Heart left ventricle (tissue), 16 donors: Measurements from ENCODE around the gene KHDC3L. TPM values are rescaled to one million over a fixed set of nuclear protein-coding genes. Genes with fewer than 3 reads are reported as not detected.

Experiments
- ATAC-seq, 4 donors: fragments of 200-7000 bp; cut with Tn5 transposase; one replicate each; pipeline ENCODE4 v1.9.1; 2020 to 2022; ENCODE audit warnings: moderate library complexity in 4 of 4, mild to moderate bottlenecking in 3 of 4, moderate number of reproducible peaks in 1 of 4
- DNase-seq, 5 donors: peaks; one replicate each; pipeline ENCODE4 v3.0.0-alpha.2; 2020
- H3K27ac ChIP-seq, 12 donors: fragments of 200-600 bp; sonication (generic) in 4 of 12; one replicate each; pipeline versions ENCODE4 v1.5.0 to v1.8.0; 2016 to 2022; ENCODE audit warnings: mild to moderate bottlenecking in 2 of 12
- H3K27me3 ChIP-seq, 9 donors: fragments of 200-600 bp; sonication (generic) in 2 of 9; one replicate each; pipeline versions ENCODE4 v1.5.1 to v1.8.0; 2016 to 2022; ENCODE audit warnings: mild to moderate bottlenecking in 3 of 9
- H3K36me3 ChIP-seq, 9 donors: fragments of 200-600 bp; sonication (generic) in 2 of 9; one replicate each; pipeline versions ENCODE4 v1.5.0 to v1.8.0; 2018 to 2022; ENCODE audit warnings: mild to moderate bottlenecking in 2 of 9
- H3K4me1 ChIP-seq, 12 donors: fragments of 200-600 bp; sonication (generic) in 4 of 12; one replicate each; pipeline versions ENCODE4 v1.5.0 to v1.8.0; 2016 to 2022; ENCODE audit warnings: mild to moderate bottlenecking in 3 of 12
- H3K4me3 ChIP-seq, 12 donors: fragments of 200-600 bp; sonication (generic) in 4 of 12; one replicate each; pipeline versions ENCODE4 v1.5.0 to v1.8.0; 2017 to 2022; ENCODE audit warnings: mild to moderate bottlenecking in 9 of 12, moderate library complexity in 4 of 12
- H3K9me3 ChIP-seq, 12 donors: fragments of 200-600 bp; sonication (generic) in 4 of 12; one replicate each; pipeline versions ENCODE4 v1.5.0 to v1.8.0; 2016 to 2022; ENCODE audit warnings: mild to moderate bottlenecking in 1 of 12
- POLR2A ChIP-seq, 2 donors: fragments of 450-650 bp; IDR thresholded peaks; one replicate each; pipeline ENCODE4 v1.6.1; 2017; ENCODE audit warnings: antibody characterized with exemption in 2 of 2, mild to moderate bottlenecking in 2 of 2, moderate library complexity in 2 of 2
- WGBS, 4 donors: extraction: QIAGEN DNeasy Blood & Tissue Kit in 2 of 4; methylation state at CpG; one replicate each; pipeline versions ENCODE4 v1.1.5 to v1.1.7; 2013 to 2018; 5-methylcytosine and 5-hydroxymethylcytosine counted together
- intact Hi-C, 10 donors: fragments of 100-400 bp; cut with DNase I; formaldehyde crosslinking; loops; one replicate each; pipeline versions ENCODE4 v1.11.1 to v1.14.2; 2022
- polyA plus RNA-seq, 2 donors: library from polyadenylated mRNA; stranded (reverse); fragments of 200-250 nt; gene quantifications; one replicate each; pipeline ENCODE4 v1.2.3, GENCODE V29; 2013
- total RNA-seq, 9 donors: library from RNA; depleted of rRNA in 2 of 9; stranded (reverse); fragments of >200 nt in 2 of 9; fragmentation: NEBNext Ultra II Directional in 3 of 9; extraction: Animal tissue kit (Norgen Biotek cat#: 25700) in 3 of 9; gene quantifications; one replicate each; pipeline versions ENCODE4 v1.1.0 to v1.2.4, GENCODE V29; 2016 to 2023
- TF ChIP-seq, protein P1 (sequence below), 12 donors: fragments of 200-600 bp; sonication (generic) in 4 of 12; IDR thresholded peaks; one replicate each; pipeline versions ENCODE4 v1.5.0 to v1.8.0; 2018 to 2022; ENCODE audit warnings: antibody characterized with exemption in 12 of 12, mild to moderate bottlenecking in 5 of 12
- donor health status: ischemic (EF 13 %, LVEDD 7.1; RV severe dilation, severe dysfunction).
- donor health status: healthy with polysubstance abuse.
- donor health status: DM: no; HTN: yes; CAD: no.
- donor health status: DM: no; HTN: no; CAD: no.
- donor health status: ischemic (EF 25% LVEDD 6.9; RV normal size, moderate dysfunction).
- donor health status: ischemic (EF 25% LVEDD 5.7; RV mildly dilated, moderate dysfunction).
- donor health status: healthy.
- donor health status: DM: yes; HTN: yes; CAD: no.
- donor health status: ischemic (EF 35%, LVEDD 5.7; RV mildly dilated, moderate dysfunction).
- donor health status: nonischemic (EF 11% LVEDD 7.7; RV severe dilation, severe dysfunction).
- donor health status: DM: yes; HTN: yes; CAD: no.
- donor health status: PGD.
- donor health status: ischemic (EF 29% LVEDD 5.4; RV normal size, mild dysfunction).
- donor health status: nonischemic (EF 23%, LVEDD 6.1; RV moderate dilation, normal function).

KHDC3L gene
- total and polyA plus RNA-seq, 11 donors: not detected

DNA sequence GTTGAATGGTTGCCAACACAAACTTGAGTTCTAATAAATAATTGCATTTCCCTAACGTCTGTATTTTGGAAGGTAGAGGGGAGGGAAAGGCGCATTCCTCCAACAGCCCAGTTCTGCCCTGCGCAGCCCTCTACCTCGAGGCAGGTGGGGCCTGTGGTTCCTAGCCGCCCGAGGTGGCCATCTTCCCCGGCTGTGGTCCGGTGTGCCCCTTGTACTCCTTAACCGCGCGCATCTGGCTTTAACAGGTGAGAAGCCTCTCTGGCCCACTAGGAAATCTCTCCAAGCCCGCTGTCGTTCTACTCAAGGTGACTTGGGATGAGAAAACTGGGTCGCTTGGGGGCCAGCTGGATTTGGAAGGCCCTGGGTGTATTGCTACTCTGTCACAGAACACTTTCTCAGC, 1.7 kb downstream of the KHDC3L start:
- Histone ChIP-seq H3K27ac (no peak overlapping the region), H3K36me3 (no peaks in the 10 kb centered on the region), H3K4me3 (no peak overlapping the region), H3K27me3 (peaks cover 0 to 6% (median 0%) of the 10 kb centered on the region in 9 donors), H3K9me3 (no peaks in the 10 kb centered on the region), H3K4me1 (no peaks in the 10 kb centered on the region)
- 86 to 92% (median 90%) methylated on average over 14 of the region's 14 CpGs for whole genome bisulfite sequencing, 4 donors
- ATAC-seq (no peak), DNase-seq (no peak)
- no peak for TF ChIP-seq POLR2A (IDR thresholded peaks at IDR 0.05)
- TF ChIP-seq, protein P1, sequence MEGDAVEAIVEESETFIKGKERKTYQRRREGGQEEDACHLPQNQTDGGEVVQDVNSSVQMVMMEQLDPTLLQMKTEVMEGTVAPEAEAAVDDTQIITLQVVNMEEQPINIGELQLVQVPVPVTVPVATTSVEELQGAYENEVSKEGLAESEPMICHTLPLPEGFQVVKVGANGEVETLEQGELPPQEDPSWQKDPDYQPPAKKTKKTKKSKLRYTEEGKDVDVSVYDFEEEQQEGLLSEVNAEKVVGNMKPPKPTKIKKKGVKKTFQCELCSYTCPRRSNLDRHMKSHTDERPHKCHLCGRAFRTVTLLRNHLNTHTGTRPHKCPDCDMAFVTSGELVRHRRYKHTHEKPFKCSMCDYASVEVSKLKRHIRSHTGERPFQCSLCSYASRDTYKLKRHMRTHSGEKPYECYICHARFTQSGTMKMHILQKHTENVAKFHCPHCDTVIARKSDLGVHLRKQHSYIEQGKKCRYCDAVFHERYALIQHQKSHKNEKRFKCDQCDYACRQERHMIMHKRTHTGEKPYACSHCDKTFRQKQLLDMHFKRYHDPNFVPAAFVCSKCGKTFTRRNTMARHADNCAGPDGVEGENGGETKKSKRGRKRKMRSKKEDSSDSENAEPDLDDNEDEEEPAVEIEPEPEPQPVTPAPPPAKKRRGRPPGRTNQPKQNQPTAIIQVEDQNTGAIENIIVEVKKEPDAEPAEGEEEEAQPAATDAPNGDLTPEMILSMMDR (IDR thresholded peaks at IDR 0.05): no peak
- intact Hi-C loops: no loop called here

DNA sequence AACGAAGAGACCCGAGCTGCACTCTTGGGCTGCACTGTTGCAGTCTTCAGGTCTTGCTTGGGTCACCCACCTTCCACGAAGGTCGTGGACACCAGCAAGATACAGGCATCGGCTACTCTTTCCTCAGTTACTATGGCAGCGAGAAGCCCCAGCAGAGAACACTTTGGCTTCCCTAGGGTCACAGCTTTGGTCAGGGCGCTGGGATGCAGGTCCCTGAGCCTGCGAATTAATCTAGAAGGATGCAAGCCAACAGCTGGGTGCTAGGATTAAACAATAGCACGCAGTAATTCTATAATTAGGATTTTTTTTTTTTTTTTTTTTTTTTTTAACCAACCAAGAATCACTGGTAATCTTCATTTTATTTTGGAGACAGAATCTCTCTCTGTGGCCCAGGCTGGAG, 2.1 kb downstream of the KHDC3L start:
- no peaks in the 10 kb centered on the region for H3K4me1 ChIP-seq
- no peaks in the 10 kb centered on the region for H3K36me3 ChIP-seq
- WGBS, 4 donors: 84 to 92% (median 88%) methylated on average over 8 to 9 of the region's 9 CpGs
- intact Hi-C loops: no loop called here
- H3K9me3 ChIP-seq: no peaks in the 10 kb centered on the region
- TF ChIP-seq, protein P1 (IDR thresholded peaks at IDR 0.05): no peak
- TF ChIP-seq POLR2A (IDR thresholded peaks at IDR 0.05): no peak
- no peak overlapping the region for H3K27ac ChIP-seq
- peaks cover 0 to 6% (median 0%) of the 10 kb centered on the region in 9 donors for H3K27me3 ChIP-seq
- no peak for DNase-seq
- no peak for ATAC-seq
- no peak overlapping the region for H3K4me3 ChIP-seq

DNA sequence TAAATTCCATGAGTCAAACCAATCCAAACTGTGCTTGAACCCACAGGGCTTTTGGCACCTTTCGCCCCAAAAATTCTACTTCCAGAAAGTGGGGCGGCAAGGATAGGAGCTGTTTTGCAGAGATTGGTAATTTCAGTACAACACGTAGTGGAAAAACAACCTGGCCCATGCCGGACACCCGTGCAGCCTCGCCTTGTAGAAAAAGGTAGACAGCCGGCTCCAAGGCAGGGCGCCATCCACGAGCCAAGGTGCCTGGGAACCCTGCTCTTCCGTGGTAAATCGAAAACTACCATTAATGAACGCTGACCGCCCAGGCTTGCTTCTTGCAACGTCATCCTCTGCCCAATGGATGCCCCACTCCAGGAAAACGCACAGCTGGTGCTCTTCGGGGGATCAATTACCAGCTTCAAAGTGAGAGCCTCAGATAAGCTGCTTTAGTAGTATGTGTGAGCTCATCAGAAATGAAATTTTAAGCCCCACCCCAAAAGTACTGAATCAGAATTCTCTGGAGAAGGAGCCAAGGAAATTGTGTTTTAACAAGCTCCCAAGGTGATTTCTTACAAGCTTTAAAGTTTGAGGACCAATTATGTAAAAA, 5.4 kb downstream of the KHDC3L start:
- 61 to 68% (median 62%) methylated on average over 16 of the region's 16 CpGs for WGBS, 4 donors

DNA sequence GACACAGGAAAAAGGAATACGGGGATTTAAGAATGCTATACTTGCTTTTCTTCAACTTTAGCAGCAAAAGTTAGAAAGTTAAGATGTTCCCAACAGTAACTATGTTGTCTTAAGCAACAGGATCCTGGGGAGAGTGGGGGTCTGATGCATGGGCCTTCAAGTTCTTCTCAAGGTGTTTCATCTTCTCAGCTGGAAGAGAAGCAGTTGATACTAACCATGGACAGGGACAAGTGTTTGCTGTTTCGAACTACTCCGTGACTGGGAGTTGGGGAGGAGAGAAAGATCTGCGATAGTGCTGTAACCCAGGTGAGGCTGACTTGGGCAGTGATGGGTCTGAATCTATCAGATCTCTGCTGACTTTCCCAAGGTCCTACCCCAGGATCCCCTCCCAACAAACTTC, 6.2 kb downstream of the KHDC3L start:
- Histone ChIP-seq H3K36me3 (no peaks in the 10 kb centered on the region), H3K9me3 (peaks cover 0 to 25% (median 11%) of the 10 kb centered on the region in 12 donors), H3K4me1 (no peaks in the 10 kb centered on the region), H3K27ac (no peak overlapping the region), H3K27me3 (peaks cover 0 to 6% (median 0%) of the 10 kb centered on the region in 9 donors), H3K4me3 (no peak overlapping the region)
- ATAC-seq (no peak), DNase-seq (no peak)
- intact Hi-C loops: no loop called here
- TF ChIP-seq, protein P1 (IDR thresholded peaks at IDR 0.05): no peak
- no peak for TF ChIP-seq POLR2A (IDR thresholded peaks at IDR 0.05)
- 78 to 85% (median 80%) methylated on average over 4 of the region's 4 CpGs for WGBS, 4 donors

More for the DNA sequence above, 5.4 kb downstream of the KHDC3L start:
- Histone ChIP-seq H3K4me3 (no peak overlapping the region), H3K4me1 (no peaks in the 10 kb centered on the region), H3K9me3 (peaks cover 0 to 25% (median 11%) of the 10 kb centered on the region in 12 donors), H3K36me3 (no peaks in the 10 kb centered on the region), H3K27me3 (peaks cover 0 to 6% (median 0%) of the 10 kb centered on the region in 9 donors), H3K27ac (no peak overlapping the region)
- ATAC-seq (no peak), DNase-seq (no peak)
- intact Hi-C loops: no loop called here
- TF ChIP-seq, protein P1 (IDR thresholded peaks at IDR 0.05): no peak
- no peak for TF ChIP-seq POLR2A (IDR thresholded peaks at IDR 0.05)
